Measurements from ENCODE around the gene ZFAND2B.

GRCh38 chr2:219172231-219173154 lies 34.1 kb upstream of the ZFAND2B start:
- TF ChIP-seq CTCF (IDR thresholded peaks at IDR 0.05; ENCODE audit: poor library complexity, severe bottlenecking) (no peak), SMC3 (conservative IDR thresholded peaks at IDR 0.05; ENCODE audit: poor library complexity) (no peak), EP300 (conservative IDR thresholded peaks at IDR 0.05; ENCODE audit: poor library complexity, severe bottlenecking) (no peak), RAD21 (conservative IDR thresholded peaks at IDR 0.05) (no peak)
